Stimulated activated CD8-positive, alpha-beta memory T cell treated with anti-CD3 and anti-CD28 coated beads, Interleukin-4, amount 100 ng/mL, for 1 hour (primary cell): Measurements from ENCODE around the gene RMDN3.

Source experiments
- DNase-seq, 2 donors: peaks; one replicate each; pipeline ENCODE4 v3.0.0-alpha.2; 2020; ENCODE audit warnings: low read depth in 2 of 2, low spot score in 1 of 2

The RMDN3 gene

DNA sequence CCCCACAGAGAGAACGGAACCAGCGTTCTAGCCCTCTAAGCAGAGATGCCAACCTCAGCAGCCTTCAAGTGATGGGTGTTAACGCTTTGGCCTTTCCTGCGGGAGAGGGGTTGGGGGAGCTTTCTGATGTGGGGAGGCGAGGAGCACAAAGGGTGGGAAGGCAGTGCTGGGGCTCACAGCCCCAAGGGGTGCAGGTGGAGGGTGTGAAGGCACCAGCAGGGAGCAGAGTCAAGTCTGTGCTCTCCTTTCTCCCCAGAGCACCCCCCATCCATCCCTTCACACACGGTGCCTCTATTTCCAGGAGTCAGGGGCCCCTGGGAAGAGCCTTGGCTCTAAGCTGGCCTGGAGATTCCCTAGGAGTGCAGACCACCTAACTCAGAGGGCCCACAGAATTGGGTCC is 18.8 kb upstream of the RMDN3 start:
- DNase-seq, result no peak

DNA sequence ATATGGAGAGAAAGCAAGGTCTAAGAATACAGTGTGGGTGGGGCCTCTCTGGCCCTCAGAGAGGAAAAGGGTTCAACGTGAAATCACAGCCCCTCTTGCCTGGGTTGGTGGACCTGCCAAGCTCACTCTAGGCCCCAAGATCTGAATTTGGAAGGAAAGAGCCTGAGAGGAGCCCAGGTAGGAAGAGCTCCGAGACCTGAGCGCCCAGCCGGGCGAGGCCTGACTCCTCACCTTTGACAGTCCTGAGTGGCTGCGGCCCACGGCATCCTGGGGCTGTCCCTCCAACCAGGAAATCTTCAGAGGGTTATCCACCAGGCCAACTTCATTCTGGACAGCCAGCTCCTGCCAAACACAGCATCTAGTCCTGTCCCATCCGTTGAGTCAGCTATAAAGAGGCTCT is 18.4 kb upstream of the RMDN3 start:
- DNase-seq, result no peak

DNA sequence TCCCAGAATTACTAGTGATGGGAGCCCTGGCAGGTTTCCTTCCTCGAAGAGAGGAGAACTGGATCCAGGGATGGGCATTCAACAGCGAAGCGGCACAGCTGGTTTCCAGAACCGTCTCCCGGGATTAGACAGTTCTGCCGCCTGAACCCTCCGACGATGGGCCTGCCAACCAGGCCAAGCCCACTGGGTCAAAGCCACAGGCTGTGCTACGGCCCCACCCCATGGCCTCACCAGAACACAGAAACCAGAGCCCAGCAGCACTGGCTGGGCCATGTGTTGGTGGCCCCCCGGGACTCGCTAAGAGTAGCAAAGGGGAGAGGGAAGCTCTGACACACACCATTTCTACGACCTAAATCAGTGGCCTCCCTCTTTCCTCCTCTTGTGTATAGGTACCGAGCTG is 17.0 kb upstream of the RMDN3 start:
- no peak for DNase-seq

DNA sequence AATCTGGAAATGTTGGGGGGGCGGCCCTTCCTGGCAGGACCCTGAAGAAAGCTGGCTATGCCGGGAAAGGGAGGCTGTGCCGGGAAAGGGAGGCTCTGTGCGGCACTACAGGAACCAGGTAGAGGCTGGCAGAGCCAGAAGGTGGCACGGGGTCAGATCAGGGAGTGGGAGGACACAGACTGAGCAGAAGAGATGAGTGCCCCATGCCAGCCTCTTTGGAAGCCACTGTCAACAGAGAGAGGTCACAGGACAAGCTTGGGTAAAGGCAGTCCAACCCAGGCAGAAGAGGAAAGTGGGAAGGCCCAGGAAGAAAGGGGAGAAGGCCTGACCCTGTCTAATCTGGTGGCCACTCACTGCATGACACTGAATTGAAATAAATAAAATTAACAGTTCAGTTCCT is 16.2 kb upstream of the RMDN3 start:
- no peak for DNase-seq

DNA sequence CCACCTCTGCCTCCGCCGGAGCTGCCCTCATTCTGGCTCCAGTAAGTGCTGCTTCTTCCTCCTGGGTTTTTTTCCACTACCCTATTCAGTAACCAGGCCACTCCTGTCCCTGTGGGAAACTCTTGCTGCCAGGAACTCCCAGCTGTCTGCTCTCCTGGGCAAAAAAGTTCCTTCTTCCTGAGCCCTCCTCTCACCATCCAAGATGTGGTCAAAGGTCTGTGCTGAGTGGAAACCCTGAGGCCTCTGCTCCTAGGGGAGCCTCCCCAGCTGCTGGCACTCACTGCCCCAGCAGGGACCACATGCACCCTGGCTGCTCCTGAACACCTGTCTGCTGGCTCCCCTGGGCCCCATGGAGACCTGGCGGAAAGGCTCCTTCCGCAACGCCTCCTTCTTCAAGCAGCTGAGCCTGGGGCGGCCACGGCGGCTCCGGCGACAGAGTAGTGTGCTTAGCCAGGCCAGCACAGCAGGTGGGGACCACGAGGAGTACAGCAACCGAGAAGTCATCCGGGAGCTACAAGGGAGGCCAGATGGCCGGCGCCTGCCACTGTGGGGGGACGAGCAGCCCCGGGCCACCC is 15.2 kb upstream of the RMDN3 start:
- no peak for DNase-seq

DNA sequence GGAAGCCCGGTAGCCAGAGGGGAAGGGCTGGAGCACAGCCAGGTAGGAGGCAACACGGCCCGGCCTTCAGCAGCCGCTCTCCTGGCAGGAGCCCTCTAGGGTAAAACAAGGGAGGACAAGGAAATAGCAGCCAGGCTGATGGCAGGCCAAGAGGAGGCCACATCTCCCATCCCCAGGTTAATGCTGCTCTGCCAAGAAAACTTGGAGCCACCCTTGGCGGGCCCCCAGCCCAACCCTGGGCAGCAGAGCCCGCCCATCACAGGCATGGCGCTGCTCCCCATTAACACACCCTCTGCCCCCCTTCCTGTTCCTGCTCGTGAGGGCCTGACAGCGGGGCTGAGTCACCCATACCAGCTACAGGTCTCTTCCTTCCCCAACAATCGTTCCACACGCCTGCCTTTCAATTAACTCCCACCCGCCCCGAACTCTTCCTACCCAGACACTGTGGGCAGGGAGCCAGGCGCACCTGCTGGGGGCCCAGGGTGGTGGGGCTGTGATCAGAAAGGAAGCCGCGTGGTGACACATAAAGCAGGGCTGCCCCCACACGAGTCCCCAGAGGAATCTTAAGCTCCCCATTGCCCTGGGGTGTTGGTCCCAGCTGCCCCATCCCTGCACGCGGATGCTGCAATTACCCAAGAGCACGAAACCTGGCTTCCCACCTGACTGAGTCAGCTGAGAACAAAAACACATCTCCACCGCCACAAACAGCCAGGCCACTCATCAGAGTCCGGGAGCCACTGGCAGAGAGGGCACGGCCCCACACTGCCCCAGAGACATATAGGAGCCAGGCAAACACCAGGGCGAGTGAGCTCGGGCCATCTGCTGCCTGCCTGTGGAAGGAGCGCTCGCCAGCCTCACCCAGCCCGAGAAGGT is 14.5 kb upstream of the RMDN3 start, which contains the start of gene C15orf62:
C15orf62 (plus strand) TSS at position 707 of the 873 bp plus-strand sequence. CDS start 516 bp downstream, outside the sequence.
- no peak for DNase-seq

DNA sequence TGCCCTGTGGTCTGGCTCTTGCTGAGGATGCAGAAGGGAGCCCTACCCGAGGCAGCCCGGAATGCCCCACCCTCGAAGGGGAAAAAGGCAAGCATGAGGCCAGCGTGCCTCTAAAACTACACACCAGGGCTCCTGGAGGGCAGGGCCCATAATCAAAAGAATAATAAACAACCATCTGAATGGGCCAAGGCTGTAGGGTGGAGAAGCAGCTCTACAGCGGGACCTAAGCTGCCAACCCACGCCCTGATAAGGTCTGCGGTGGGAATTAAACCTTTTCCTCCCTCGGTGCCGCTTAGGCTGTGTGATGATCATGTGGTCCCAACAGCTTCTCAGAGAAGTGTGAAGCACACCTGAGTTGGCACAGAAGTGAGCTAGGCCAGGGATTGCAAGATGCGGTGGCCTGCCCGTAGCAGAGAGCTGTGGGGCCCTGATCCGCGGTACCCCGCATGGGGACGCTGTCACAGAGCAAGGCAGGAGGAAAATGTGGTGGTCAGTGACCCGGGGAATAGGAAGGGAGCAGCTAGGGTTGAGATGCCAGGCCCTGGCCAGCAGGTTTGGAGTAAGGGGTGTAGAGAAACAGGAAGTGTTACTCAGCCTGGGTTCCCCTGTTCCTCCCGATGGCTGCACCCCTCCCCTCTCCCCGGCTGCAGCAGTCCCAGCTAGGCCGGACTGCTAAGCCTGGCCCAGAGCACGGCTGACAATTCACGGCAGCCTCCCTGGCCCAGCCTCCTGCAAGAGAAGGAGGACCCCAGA is 13.6 kb upstream of the RMDN3 start:
- no peak for DNase-seq

DNA sequence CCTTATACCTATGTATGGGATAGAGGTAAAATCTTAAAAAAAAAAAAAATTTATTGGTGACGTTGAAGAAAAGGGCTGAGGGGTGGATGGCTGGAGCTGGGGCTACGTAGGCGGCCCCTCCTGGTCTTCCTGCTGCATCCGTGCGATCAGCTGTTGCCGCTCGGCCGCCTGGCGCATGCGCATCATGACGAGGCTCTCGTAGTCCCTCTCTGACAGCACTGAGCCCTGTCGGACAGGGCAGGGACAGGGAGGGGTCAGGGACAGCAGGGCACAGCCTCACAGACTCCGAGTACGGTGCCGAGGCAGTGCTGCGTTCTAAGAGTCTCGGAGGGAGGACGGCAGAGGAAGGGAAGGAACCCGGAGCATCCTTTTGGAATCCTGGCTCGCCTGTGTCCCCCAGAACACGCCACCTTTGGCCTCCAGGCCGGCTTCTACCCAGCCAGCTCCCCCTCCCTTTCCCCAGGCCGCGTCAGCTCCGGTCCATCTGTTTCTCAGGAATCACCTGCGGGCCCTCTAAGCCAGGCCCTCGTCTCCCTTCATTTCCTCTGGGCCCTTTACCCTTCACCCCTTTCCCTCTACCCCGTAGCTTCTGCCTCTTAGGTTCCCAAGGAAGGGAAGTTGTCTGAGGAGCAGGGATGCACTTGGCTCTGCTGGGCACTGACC is 12.9 kb upstream of the RMDN3 start:
- DNase-seq, result no peak

DNA sequence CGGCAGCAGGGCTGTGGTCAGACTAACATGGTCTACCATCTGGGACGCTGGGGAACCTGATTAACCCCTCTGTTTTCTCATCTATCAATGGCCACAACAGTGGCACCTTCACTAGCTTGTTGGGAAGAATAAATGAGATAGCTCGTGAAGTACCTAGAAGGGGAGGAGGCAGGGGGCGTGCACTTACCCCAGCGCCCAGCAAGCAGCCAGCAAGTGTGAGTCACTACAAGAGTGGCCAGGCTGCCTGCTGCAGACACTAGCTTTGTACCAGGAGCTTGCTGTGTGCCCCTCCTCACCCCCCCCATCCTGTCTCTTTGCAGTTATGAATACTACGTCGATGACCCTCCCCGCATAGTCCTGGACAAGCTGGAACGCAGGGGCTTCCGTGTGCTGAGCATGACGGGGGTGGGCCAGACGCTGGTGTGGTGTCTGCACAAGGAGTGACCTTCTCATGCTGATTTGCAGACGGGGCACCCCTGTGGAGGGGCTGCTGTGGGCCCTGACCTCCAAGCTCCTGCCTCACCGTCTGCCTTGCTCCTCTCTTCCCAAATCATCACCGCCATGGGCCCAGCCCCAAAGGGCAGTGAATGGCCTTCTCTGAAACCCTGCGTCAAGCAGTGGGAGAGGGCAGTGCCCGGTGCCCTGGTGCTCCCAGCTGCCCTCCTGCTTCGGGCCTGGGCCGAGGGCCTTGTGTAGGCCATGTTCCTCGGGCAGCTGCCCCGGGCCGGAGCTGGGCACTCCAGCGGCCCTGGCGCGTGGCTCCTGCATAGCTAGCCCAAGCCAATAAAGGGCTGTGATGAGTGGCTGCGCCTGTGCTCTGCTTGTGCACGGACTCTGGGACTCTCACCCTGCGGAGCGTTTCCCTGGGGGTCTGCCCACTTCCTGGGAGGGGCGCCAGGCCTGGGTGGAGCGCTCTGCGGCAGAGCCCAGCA is 12.1 kb upstream of the RMDN3 start:
- no peak for DNase-seq

DNA sequence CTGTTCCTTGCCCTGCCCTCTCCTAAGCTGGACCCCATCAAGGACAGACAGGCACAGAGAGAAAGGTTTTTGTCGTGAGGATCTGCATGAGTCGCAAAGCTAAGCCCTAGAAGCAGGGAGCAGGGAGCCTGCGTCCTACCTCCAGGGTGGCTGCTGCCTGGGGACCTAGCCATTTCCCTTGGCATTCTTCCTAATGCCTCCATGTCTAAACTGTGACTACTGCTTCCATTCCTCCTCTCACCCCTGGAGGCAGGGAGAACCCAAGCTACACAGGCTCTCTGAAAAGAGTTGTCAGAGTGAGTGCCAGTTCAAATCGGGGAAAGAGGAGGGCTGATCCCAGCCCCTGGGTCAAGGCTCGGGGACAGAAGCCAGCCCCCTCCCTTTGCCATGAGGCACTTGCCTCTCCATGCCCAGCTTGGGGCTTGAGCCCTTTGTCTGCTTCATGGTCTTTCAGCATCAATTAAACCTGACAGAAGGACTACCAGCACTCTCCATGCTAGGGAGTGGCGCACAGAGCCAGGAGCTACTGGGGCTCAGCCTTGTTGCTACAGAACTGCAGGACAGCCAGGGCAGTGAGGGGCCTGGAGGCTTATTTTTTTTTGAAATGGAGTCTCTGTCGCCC is 11.3 kb upstream of the RMDN3 start:
- no peak for DNase-seq

DNA sequence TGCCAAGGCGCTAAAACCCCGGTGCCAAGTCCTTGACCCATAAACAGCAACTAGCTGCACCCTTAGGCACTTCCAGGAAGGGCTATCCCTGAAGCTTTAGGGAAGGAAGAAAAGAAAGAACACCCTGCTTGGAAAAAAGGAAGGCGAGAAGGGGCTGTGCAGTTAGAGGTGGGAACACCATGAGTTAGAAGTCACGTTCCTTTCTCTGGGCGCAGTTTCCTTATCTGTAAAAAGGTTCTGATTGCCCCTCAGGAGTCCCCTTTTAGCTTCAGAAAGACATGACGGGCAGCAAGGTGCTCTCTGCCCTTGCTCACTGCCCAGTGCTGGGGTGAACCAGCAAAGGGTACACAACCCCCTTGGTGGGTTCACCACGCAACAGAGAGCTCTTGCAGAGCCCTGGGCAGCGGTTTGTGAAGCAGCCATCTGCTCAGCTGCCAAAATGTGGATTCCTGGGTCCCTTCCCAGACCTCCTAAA is 9.6 kb upstream of the RMDN3 start:
- no peak for DNase-seq

DNA sequence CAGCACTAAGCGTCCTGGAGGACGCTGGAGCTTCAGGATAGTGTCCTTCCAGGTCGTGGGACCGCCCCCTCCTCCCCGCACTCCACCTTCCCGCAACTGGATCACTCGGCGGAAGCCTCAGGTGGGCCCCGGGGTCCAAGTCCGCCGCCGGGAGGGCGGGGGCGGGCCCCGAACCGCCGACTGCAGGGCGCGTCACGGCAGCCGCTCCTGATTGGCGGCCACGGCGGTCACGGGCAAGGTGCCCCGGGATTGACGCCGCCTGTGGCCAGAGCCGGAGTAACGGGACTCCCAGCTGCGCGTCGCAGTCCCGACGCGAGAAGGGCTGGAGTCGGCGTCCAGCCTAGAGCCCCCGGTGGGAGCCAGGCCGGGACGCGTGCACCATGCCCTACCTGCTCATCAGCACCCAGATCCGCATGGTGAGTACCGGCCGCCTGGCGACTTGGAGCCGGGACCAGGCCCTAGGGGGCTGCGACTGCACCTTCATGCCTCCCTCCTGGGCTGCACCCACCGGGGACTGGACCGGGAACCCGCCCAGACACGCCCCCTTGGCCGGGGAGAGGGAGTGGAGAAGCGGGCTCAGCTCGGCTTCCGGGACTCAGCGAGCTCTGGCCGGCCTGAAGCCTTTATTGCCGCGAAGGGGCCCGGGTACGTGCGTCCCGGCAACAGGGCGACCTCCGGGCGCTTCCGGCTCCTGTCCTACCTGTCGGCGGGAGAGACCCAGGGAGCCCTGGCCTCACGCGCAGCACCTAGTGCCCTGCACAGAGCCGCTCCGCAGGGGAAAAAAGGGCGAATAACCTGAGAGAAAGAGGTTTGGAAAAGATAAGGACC is 9.0 kb upstream of the RMDN3 start, which contains the start of gene GCHFR:
GCHFR (plus strand) TSS at position 268 of the 828 bp plus-strand sequence; CDS start at position 381, 113 bp downstream.
- DNase-seq, result no peak

DNA sequence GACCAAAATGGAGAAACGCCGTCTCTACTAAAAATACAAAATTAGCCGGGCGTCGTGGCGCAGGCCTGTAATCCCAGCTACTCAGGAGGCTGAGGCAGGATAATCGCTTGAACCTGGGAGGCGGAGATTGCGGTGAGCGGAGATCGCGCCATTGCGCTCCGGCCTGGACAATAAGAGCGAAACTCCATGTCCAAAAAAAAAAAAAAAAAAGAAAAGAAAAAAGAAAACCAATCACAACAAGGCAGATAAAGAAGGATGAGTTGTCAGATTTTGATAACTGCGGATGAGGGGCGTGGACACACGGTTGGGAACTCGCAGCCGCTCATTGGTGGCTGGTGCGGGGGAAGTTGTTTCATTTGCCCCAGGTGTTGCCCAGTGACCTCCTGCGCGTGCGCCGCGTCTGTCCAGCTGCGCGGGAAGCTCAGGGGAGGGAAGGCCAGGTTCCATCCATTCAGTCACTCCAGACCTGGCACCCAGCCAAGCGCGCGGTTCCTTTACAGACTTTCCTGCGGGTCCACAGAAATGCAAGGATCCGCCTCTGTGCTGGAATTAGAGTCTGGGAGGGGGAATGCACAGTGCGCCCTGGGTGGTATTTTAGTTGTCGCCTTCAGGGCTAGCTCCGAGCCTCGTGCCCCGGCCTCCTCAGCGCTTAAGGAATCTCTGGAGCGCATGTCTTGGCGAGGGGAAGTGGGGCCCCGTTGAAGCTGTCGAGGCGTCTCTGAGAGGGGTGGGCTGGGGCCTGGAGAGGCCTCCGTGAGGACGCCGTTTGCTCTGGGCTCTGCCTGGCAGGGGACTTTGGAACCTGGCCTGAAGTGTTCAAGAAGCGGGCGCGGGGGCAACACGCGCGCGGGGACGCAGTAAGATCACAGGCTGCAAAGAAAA is 8.1 kb upstream of the RMDN3 start:
- DNase-seq, result no peak

DNA sequence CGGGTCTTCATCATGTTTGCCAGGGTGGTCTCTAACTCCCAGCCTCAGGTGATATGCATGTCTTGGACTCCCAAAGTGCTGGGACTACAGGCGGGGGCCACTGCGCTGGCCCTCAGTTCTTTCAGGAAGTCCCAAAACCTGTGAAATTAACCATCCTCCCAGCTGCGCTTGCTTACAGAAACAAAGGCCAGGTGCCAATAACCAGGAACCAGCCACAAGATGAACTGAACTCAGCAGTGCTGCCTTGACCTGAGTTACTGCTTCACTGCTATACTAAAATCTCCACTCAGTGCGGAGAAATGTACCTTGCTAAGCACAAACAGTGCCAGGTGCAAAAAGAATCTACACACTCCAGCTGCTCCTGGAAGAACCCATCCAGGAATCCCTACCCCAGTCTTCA is 4.9 kb upstream of the RMDN3 start:
- no peak for DNase-seq

DNA sequence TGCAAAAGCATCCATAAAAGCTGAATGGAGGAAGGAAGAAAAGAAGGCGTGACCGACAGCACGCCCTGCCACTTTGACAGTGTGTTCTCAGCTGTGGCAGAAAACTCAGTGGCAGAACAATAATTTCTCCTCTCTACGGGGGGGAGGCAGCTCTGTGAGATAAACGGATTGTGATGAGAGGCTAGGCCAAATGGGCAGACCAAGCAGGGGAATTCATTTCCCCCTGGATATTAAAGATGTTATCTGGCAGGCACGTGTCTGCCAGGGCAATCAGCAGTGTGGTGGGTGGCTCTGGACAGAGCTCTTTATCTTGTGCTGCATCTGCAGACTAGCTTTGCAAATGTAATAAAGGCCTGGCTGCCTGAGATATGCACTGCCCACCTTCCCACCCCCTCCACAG is 1.9 kb upstream of the RMDN3 start:
- DNase-seq, result no peak

DNA sequence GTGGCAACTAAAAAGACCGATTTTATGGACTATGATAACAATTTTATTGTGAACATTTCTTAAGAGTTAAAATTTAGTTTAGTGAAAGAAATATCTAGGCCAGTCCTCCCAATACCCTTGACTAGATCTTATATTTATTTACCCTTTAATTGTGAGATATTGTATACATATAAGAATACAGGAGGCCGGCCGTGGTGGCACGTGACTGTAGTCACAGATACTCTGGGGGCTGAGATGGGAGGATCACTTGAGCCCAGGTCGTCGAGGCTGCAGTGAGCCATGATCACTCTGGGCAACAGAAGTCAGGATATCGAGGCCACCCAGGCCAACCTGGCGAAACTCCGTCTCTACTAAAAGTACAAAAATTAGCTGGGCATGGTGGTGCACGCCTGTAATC is 756 bp upstream of the RMDN3 start:
- DNase-seq, result no peak

DNA sequence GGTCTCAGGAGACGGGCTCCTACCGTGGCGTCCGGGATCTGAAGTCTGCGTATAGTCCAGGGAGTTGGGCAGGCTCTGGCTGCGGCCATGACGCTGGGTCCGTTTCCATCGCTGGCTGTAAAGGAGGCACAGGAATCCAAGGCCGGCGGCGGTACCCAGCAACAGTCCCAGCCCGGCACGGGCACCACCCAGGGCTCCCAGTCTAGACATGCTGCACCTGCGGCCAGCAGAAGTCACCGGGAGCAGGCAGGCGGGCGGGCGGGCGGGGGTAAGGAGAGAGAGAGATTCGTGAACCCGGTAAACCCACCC is 526 bp downstream of the RMDN3 start:
- DNase-seq, result no peak

DNA sequence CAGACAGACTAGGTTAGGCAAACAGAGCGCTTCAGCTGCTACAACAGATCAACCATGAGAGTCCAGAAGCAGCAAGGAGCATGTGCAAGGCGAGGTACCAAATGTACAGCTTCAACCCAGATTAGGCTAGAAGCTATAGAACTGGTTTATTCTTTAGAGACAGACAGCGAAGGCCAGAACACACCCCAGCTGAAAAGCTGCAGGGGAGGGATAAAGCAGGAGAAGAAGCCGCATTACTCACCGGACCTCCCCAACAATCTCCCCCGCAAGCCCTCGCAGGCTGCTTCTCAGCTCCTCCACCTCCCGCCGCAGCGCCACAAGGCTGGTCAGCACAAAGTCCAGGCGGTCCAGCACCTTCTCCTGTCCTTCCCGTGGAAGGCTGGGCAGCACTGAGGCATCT is 3.3 kb downstream of the RMDN3 start:
- DNase-seq, result no peak
